HS-27A (cell line): Measurements from ENCODE around the gene PYGB.
"Not testable (repeated sequence)": the region's sequence is repeated elsewhere in the genome, so short reads cannot be mapped to it uniquely, and the experiment has no call there.

ENCODE experiments used
- DNase-seq: peaks from one replicate; pipeline ENCODE4 v3.0.0-alpha.2; 2012; ENCODE audit warnings: low read depth, missing footprints

Gene PYGB

DNA sequence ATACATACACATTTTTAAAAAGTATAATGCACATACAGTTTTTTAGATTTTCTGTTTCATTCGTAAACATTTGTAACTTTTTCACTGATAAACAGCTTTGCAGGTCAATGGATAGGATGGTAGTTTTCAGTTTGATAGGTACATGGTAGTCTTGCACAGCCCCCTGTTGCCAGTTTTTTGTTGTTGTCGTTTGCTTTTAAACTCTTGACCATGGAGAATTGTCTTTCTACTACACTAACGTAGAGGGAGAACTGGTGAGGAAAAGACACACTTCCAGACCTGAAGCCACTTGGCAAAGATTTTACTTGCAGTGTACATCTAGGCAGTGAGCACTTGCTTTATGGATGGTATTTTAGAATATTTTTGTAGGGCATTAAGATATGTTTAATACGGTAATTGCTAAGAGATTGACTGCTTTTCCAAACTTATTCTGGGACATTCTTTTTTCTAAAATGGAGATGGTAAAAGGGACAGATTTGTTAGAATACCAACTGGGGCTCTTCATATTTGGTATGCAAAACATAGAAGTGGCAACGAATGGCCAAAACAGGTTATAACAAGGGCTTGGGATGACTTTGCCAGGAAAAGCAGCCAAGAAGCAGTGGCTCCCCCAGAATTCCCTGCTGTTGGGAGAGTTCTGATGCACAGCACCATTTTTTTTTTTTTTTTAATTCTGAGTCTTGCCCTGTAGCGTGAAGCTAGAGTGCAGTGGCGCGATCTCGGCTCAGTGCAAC lies 1.5 kb downstream of the PYGB start:
- no peak for DNase-seq

DNA sequence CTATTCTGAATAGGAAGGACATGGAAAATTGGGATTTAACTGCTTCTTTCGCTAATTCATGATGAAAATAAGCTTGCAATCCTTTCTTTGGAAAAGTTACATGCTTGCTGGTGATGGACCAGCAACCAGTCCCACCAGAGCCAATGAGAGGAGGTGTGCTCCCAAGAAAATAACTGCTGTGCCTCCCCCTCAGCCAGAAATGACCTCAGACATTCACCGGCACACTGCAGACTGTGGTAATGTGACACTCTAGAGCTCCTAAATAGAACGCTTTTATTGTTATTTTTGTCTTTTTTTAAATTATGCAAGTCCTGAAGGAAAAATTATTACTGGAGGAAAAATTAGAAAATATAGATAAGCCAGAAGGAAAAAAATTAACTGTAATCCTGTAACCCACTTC lies 2.6 kb downstream of the PYGB start:
- DNase-seq, result no peak

DNA sequence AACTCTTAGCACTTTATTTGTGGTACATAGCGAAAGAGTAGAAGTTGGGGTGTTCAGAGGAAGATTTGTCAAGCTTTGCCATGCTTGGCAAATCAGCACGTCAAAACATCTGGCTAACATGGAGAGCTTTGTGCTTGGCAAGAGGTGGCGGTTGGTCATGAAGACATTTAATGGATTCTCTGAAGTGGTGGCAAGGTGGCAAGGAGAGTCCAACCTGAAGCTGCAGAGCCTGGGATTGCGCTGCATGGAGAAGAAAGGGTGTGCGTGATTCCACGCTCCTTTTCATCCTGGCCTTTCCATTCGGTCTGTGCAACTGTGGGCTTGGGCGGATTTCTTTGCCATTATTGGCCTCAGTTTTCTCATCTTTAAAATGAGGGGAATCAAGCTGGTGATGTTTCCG lies 3.1 kb downstream of the PYGB start:
- DNase-seq, result no peak

DNA sequence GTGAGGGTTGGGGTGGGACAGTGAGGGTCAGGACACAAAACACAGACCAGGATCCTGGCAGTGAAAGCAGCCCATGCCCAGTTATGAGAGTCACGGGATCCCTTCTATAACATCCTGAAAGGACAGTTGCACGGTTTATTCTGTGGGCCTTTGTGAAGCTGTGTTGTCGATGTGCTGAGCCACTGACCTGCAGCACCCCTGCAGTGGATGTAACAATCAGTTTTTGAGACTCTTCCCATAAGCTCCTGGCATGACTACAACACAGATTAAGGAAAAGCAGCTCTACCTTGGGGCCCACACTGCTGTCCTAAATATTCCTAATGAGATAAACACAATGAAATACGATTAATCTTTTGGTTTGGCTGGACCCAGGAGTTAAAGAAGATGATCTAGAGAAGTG lies 3.7 kb downstream of the PYGB start:
- no peak for DNase-seq

DNA sequence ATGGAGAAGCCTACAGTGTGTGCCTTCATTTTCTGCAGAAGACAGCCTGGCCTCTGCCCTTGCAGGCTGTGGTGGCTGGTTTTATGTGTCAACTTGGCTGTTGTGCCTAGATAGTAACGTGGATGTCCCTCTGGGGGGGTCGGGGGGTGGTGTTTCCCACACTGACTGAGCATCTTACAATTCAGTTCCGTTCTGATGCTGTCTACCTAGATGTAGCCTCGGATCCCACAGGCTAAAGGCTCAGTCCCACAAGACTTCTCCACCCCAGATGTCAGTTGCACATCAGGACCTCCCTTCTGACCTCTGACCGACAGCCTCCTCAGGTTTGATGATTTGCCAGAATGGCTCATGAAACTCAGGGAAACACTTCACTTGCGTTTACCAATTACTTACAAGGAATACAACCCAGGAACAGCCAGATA lies 4.4 kb downstream of the PYGB start:
- no peak for DNase-seq

DNA sequence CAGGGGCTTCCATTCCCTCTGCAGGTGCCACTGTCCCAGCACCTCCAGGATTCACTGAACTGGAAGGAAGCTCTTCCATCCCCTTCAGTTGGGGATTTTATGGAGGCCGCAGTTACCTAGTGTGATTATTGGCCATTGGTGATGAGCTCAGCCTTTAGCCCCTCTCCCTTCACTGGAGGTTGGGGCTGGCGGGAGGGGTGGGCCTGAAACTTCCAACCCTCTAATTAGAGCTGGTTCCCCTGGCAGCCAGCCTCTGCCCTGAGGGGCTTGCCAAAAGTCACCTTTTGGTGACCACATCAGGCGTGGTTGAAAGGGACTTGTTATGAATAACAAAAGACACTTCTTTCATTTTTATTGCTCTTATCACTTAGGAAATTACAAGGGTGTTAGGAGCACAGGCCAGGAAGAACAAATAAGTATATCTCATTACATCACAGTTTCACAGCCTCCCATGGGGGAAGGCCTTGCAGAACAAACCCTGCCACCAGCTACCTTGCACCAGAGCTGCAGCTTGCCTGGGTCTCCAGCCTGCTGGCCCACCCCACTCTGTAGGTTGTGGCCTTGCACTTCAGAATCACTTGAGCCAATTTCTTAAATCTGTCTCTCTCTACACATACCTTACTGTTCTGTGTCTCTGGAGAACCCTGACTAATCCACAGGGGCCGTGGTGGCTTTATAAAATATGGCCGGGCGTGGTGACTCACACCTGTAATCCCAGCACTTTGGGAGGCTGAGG lies 5.0 kb downstream of the PYGB start:
- no peak for DNase-seq

DNA sequence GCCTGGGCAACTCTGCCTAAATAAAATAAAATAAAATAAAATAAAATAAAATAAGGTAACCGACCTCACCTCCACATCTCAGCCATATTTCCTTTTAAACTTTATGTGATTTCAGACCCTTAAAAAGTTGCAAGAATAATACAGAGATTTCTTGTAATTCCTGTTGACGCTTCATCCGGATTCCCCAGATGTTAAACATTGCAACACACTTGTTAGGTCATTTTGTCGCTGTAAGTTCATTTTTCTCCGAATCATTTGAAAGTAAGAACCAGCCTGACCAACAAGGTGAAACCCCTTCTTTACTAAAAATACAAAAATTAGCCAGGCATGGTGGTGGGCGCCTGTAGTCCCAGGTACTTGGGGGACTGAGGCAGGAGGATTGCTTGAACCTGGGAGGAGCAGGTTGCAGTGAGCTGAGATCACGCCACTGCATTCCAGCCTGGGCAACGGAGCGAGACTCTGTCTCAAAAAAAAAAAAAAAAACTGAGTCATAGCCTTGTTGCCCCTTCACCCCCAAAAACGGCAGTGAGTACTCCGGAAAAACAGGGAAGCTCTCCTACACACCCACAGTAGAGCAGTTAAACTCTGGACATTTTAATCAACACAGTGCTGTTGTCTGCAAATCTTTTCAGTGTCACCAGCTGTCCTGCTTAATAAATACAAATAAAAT lies 5.9 kb downstream of the PYGB start:
- DNase-seq, result no peak

DNA sequence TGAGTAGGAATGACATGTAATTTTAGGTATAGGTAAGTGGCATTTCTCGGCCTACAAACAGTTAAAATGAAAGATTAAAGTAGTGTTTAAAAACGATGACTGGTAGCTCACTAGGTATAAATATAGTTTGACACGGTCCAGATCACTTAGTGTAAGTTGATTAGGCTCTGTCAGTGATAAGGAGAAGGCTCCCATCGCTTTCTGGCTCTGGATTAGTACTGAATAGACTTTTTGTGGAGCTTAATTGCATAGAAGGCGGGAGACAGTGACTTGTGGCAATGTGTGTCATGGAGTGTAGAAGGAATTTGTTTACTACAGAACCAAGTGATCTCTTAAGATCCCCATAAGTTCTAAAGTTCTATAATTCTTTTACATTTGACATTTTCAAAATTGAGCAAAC lies 6.7 kb downstream of the PYGB start:
- DNase-seq, result no peak

DNA sequence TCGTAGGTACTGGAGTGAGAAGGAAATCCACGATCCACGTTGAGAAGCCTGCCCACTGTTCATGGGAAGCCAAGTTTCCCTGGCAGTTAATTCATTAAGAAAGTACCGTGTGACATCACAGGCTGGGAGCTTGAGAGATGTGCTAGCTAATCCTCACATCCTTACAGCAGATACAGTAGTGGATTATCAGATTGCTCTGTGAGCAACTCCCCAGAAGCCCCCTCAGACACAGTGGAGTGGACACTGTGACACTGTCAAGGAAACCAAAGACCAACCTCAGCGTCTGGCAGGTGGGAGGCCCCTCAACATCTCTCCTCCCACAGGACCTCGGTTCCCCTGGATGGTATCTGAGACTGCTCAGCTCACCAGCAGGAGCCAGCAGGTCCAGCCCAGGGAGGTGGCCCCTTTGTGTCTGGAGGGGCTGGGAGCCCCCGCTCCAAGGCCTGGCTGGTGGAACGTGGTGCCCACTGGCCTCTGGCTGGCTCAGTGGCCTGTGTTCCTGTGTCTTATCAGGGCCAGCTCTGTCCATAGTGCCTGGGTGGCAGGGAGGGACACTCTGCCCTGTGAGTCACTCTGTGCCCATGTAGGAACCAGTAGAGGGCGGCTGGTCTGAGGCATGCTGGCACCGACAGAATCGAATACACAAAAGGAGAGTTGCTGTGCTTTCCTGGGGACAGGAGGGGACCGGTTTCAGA lies 7.2 kb downstream of the PYGB start:
- DNase-seq, result no peak

DNA sequence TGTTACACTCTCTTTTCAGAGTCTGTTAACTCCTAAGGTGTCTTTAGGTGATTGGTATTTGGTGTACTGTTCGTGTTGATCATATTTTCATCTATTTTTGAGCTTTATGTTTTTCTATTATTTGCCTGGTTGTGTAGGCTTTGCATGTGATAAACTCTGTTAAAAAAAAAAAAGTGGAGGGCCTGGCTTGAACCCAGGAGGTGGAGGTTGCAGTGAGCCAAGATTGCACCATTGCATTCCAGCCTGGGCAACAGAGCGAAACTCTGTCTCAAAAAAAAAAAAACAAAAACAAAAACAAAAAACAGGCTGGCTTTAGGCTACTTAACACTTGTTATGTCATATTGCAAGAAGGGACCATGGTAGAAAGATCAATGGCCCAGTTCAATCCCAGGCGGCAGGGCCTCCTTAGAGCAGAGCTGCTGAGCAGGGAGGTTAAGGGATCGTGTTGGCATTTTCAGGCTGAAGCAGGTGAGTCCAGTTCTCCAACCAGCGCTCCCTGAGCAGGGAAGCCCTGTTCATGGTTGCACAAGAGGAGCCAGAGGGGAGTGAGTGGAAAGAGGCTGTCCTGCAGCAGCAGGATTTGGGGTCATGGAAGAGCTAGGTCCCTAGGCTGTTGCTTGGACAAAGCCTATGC lies 8.5 kb downstream of the PYGB start:
- DNase-seq, result no peak

DNA sequence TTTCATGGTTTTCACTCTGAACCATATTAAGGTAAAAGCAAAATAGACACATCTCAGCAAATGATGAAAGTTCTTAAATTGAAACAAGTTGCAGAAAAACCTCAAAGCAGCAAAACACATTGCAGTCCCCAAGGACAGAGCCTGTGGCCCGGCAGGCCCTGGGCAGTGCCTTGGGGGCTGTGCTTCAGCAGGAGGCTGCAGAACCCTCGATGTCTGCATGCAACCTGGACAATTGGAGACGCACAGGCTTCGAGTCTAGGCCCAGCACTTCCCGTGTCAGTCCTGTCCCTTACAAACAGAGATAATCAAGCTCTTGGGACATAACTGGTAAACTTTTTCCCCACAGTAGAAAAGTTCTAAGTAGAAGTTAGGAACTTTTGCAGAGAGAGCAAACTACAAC lies 9.2 kb downstream of the PYGB start:
- no peak for DNase-seq

DNA sequence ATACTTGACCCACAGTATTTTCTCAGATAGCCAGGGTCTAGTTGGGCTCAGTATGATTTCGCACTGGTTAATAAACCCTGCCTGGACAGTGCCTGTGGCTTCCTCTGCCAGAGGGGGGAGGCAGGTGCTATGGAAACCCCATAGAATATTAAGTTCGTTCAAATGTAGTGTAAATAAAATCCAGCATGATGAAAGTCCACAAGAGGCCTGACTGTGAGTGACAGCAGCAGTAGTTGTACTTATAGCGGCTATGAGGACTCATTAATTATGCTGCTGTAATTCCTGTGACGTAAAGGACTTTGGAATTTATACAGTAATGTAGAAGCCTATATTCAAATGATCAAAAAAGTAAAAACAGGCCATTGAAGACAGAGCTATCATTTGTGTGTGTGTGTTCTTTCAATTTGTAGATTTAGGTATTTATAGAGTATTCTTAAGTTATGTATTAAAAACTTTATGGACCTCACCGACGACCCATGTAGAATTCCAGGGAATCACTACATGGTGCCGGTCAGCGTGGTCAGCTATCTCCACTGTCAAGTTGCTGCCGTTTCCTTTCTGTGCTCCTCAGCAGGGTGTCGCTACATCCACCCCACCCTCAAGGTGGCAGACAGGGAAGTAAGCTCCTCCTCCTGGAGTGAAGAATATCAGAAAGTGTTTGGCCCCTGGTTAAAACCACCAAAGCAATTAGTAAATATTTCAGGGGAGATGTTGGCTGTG lies 10.0 kb downstream of the PYGB start:
- DNase-seq, result no peak

DNA sequence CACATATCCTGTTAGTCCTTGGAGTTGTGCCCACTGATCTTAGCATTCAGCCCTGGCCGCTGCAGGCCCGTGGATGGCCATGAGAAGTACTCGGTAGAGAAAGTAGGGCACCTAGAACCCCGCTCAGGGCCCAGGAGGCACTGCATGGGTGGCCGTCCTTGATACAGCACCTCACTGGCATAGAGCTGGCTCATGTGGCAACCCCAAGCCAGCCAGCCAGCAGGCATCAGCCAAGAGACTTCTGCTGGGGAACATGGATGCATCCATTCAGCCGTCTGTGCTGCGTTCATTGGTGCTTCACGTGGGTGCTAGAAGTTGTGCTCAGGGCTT lies 10.6 kb downstream of the PYGB start:
- no peak for DNase-seq

DNA sequence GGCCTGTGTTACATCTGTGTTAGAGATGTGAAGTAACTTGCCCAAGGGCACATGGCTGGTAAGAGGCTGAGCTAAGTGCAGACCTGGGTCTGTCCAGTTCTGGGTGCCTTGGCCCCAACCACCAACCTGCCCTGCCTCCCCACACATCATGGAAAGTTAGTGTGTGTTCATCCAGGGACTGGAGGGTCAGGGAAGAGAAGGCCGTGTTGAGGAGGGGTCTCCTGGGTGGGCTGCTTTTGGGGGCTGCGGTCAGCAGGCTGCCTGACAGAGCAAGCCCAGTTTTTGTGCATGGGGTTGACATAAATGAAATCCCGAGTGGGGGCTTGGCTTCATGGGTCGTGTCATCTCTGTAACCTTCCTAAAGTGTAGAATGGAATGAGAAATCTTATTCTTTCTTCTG lies 10.9 kb downstream of the PYGB start:
- DNase-seq, result no peak

DNA sequence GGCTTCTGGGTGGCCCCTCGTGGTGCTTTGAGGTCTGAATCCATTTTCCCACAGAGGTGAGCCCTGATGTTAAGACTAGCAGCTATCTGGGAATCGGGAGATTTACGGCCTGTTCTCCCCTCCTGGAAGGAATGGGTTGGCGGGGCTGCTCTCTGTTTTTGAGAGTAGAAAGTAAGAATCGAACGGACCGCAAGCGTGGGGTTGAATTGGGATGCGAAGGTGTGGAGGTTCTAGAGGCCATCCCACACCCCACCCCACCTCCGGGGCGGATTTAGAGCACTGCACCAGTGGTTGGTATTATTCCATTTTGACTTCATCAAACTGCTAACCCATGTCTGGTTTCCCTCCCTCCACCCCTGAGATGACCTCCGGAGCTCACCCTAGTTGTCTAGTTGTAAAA lies 11.5 kb downstream of the PYGB start:
- DNase-seq, result no peak

DNA sequence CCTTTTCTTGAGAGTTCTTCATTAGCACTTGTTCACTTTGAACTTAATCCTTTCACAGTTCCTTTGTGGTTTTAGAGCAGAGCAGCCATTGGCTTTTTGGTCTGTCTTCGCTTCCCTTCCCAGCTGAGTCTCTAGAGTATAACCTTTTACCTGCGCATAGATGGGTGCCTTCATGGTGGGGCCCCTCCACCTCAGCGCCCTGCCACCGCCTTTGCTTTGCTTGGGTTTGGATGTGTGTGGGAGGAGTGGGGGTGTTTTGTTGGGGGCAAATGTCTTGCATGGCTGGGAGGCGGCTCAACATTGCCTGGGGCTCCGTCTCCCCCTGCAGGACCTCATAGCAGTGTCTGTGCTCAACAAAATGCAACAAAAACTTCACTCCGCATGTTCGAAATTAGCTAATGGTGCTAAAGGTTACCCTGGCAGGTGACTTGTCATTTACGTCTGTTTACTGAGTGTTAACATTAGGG lies 11.9 kb downstream of the PYGB start:
- no peak for DNase-seq

DNA sequence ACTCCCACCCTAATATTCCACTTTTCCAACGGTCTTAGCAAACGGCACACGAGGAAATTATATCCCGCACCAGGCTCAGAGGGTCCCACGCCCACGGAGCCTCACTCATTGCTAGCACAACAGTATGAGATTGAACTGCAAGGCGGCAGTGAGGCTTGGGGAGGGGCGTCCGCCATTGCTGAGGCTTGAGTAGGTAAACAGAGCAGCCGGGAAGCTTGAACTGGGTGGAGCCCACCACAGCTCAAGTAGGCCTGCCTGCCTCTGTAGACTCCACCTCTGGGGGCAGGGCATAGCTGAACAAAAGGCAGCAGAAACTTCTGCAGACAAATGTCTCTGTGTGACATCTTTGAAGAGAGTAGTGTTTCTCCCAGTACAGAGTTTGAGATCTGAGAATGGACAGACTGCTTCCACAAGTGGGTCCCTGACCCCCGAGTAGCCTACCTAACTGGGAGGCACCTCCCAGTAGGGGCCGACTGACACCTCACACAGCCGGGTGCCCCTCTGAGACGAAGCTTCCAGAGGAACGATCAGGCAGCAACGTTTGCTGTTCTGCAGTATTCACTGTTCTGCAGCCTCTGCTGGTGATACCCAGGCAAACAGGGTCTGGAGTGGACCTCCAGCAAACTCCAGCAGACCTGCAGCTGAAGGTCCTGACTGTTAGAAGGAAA lies 13.0 kb downstream of the PYGB start:
- DNase-seq, result not testable (repeated sequence)

DNA sequence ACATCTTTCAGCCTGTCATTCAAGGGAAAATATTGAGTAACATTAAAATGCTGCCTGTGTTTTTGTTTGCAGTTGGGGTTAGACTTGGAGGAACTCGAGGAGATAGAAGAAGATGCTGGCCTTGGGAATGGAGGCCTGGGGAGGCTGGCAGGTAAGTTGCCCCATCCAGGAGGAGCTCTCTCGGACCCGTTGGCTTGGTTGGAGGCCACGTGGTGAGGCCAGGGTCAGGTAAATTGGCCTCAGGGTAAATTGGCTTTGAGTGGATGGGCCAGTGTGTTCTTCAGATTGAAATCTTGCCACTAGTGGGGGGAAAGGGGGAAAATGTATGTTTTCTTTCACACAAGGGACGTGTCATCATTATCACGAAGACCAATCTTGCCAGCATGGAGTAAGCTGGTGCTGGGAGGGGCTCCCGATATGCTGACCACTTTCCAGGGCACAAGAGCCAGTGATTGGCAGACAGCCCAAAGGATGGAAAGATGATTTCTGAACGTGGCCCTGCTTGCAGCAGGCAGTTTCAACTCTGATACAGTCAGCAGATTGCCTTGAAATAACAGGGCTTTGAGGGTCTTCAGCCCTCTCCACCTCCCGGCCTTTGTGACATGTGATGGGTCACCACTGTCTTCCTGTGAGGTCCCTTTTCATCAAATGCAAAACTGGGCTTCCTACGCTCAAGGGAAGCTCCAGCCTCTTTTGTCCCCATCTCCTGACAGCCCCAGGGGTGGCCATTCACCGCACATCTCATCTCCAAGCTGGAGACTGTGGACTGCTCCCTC lies 21.4 kb downstream of the PYGB start:
- no peak for DNase-seq

DNA sequence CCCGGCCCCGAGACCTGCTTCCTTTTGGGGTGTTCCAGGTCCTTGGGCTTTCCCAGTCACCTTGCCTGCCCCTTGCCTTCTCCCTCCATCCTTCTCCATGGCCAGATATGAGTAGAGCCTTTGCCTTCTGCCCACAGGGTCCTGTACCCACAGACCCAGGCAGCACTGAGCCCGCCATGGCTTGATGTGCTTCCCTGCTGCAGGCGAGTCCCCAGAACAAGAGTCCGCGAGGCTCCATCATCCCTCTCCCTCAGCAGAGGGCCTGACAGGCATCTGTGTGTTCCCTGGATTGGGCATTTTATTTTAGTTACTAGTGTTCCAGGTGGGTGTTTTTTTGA lies 21.9 kb downstream of the PYGB start:
- no peak for DNase-seq

DNA sequence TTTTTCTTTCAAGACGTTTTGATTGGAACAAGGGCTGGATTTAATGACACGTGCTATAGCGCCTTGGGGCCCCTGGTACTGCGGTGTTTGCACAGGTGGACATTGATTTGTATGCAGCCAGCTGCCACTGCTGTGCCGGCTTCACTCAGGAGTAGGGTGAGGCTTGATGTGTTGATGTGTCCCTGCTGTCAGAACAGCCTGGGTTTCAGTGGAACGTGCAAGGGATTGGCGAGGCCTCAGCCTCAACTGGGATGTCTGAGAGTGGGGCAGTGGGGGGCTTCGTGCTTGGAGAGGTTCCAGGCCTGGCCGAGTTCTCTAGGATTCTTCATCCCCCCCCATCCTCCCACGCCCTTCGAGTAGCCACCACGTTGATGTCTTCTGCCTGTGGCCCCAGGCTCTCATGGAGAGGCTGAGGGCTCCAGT lies 23.0 kb downstream of the PYGB start:
- DNase-seq, result no peak
